C4-2B (cell line): Measurements from ENCODE around the gene LRRTM2.

Source experiments
- H3K27ac ChIP-seq: fragments of 450-650 bp; 2 replicates; pipeline ENCODE4 v1.5.1; 2017
- ZFX ChIP-seq: fragments of 450-650 bp; IDR thresholded peaks from 2 replicates; pipeline ENCODE4 v1.6.1; 2017
- TF ChIP-seq, protein P1 (sequence below): fragments of 450-650 bp; conservative IDR thresholded peaks from 2 replicates; pipeline ENCODE4 v1.5.1; 2017; ENCODE audit warnings: mild to moderate bottlenecking

Gene LRRTM2

DNA sequence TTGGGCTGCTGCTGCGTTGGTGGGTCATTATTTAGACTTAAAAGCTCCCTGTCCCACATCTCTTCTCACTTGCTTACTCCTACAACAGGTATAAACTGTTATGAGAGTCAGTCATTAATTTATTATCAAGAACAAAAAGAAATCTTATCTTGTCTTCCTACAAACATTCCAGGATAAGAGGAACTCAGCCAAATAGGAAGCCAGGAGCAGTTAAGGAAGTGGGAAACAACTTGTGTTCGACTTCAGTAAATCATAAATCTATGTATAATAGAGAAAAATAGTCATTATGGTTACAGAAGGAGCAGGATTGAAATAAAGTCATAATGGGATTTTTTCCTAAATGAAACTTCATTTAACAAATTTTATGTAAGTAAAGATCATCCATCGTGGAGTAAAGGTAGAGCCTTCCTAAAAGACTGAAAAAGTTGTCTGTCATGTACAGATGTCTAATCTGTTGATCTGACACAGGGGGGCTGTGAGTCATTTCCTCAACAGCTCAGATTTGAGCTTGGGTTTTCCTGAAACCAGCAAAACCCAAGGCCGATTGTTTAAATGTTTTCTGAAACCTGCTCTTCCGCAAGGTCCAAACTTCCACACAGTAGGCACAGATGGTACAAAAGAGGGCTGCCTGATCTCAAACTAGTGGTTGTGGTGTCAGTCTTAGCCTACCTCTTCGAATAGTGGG lies 25.3 kb upstream of the LRRTM2 start:
- TF ChIP-seq ZFX, result no peak
- TF ChIP-seq, protein P1, sequence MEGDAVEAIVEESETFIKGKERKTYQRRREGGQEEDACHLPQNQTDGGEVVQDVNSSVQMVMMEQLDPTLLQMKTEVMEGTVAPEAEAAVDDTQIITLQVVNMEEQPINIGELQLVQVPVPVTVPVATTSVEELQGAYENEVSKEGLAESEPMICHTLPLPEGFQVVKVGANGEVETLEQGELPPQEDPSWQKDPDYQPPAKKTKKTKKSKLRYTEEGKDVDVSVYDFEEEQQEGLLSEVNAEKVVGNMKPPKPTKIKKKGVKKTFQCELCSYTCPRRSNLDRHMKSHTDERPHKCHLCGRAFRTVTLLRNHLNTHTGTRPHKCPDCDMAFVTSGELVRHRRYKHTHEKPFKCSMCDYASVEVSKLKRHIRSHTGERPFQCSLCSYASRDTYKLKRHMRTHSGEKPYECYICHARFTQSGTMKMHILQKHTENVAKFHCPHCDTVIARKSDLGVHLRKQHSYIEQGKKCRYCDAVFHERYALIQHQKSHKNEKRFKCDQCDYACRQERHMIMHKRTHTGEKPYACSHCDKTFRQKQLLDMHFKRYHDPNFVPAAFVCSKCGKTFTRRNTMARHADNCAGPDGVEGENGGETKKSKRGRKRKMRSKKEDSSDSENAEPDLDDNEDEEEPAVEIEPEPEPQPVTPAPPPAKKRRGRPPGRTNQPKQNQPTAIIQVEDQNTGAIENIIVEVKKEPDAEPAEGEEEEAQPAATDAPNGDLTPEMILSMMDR, result no peak
- no peak overlapping the region for H3K27ac ChIP-seq

DNA sequence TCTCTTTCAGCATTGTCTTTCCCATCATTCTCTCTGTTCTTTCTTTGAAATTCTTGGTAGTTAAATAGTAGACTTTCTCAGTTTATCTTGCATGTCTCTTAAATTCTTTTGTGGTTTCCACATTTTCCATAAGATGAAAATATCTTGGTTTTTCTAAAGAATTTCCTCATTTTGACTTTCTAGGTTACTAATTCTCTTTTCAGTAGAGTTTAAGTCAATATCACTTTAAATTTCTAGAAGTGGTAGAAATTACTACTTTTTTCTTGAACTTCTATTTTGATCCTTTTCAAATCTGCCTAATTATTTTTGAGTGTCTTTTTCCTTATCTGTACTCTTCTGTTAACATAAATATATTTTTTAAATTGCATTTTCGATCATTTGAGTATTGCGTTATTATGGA lies 23.6 kb upstream of the LRRTM2 start:
- no peak overlapping the region for H3K27ac ChIP-seq
- TF ChIP-seq ZFX, result no peak
- TF ChIP-seq, protein P1, result no peak

DNA sequence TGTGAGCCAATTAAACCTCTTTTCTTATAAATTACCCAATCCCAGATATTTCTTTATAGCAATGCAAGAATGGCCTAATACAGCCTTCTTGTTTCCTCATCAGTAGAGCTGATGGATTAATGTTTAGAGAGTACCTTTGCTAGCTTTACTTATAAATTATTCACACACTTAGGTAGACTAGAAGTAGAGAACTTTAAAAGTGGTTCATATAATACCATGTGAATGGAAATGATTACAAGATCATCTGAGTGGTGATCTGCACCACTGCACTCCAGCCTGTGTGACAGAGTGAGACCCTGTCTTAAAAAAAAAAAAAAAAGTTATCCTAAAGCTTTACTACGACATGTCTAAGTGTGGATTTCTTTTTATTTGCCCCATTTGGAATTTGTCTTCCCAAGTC lies 23.2 kb upstream of the LRRTM2 start:
- TF ChIP-seq, protein P1, result no peak
- no peak for TF ChIP-seq ZFX
- H3K27ac ChIP-seq, result no peak overlapping the region

DNA sequence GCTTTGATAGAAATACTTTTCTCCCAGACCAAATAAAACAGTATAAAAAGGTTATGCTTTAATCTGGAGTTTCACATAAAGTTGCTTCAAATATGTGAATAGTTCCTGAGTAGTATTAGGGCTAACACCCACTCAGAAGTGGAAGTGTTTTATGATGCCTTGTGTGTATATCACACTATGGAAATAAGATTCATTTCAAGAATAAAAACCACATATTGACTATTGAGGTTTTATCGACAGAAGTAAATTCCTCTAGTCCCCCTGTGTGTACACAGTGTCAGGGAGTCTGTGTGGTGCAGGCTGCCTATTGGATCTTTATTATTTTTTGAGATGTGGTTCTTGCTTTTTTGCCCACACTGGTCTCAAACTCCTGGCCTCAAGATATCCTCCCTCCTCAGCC lies 20.8 kb upstream of the LRRTM2 start:
- no peak for TF ChIP-seq ZFX
- TF ChIP-seq, protein P1, result no peak
- H3K27ac ChIP-seq, result no peak overlapping the region

DNA sequence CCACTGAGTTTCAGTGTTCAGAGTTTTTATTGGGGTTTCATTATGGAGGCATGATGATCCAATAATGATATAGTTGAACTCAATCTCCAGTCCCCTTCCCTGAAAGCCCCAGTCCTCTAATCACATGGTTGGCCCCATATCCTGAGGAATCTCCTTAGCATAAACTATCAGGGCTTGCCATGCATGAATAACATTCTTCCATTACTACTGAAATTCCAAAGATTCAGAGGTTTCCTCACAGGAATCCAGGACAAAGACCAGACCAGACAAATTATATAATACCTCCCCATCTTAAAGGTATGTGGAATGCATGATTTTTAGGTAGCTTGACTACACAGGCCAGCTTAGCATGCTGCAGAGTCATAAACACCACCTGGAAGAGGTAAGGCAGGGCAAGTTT lies 15.5 kb upstream of the LRRTM2 start:
- no peak overlapping the region for H3K27ac ChIP-seq
- TF ChIP-seq, protein P1, result no peak
- TF ChIP-seq ZFX, result no peak

DNA sequence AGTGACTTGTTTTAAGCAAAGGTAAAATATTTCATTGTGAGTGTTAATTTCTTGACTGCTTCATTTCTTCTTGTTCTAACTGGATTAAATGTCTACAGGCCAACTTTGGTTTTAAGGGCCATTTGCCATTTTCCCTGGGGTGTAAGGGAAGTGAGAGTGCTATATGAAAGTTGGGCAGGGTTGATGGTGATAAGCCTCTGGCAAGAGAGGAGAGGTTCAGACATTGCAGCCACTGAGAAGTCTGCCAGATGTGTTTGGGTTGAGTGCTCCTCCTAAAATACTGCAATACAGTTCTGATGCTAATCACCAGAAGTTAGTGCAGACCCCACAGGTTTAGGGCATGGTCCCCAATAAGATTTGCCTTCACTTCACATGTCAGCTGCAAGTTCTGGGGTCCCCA lies 14.9 kb upstream of the LRRTM2 start:
- no peak overlapping the region for H3K27ac ChIP-seq
- no peak for TF ChIP-seq ZFX
- TF ChIP-seq, protein P1, result no peak

DNA sequence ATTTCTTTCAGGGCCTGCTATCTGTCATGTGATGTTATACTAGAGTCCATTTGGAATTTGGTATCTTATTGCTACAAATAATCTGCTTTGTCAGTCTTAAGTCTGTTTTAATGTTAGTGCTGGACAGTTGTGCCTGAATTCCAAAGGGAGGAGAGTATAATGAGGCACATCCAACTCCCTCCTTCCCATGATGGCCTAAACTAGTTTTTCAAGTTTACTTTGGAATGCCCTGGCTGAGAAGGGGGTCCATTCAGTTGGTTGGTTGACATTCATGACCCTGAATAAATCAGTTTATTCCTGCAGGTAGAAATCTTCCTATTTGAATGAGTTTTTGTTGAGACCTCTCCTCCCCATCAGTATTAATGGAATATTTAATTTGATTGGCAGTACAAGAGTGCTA lies 9.4 kb upstream of the LRRTM2 start:
- TF ChIP-seq, protein P1, result no peak
- no peak for TF ChIP-seq ZFX
- no peak overlapping the region for H3K27ac ChIP-seq
